ENCODE measurements around the gene APOE.

GRCh38 chr19:44857837-44858236 is 47.8 kb upstream of the APOE start:
- TF ChIP-seq BHLHE40 (IDR thresholded peaks at IDR 0.05; ENCODE audit: borderline replicate concordance) (no peak), LEF1 (IDR thresholded peaks at IDR 0.05; ENCODE audit: borderline replicate concordance) (no peak), NFRKB (IDR thresholded peaks at IDR 0.05) (no peak)
